Right lung (tissue), 5 donors: ENCODE results near the gene ZNF559. TPM values are rescaled to one million over a fixed set of nuclear protein-coding genes. Genes with fewer than 3 reads are reported as not detected.

Experiments
- DNase-seq, 2 donors: peaks; one replicate each; pipeline ENCODE4 v3.0.0-alpha.2; 2013
- polyA plus RNA-seq, 5 donors: library from polyadenylated mRNA; unstranded; fragments of 120-200 nt; gene quantifications; one replicate each; pipeline versions ENCODE4 v1.2.1 to v1.2.3, GENCODE V29; 2013; ENCODE audit warnings: inconsistent platforms in 1 of 5, low replicate concordance in 1 of 5; ENCODE audit not compliant: insufficient read length in 5 of 5, insufficient read depth in 1 of 5

Gene ZNF559
- polyA plus RNA-seq, 5 donors: 61.9 to 87.0 (median 72.3) TPM

DNA sequence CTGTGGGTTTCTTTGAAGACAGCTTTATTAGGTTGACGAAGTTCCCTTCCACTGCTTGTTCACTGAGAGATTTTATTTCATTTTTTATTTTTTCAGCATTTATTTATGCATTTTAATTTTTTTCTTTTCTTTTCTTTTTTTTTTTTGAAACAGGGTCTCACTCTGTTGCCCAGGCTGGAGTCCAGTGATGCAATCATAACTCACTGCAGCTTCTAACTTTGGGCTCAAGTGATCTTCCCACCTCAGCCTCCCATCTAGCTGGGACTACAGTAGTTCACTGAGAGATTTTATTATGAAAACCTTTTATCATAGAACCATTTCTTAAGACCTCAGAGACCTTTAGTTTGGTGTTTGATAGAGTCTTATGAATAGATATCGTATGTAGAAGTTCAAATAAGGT, 28.5 kb downstream of the ZNF559 start:
- DNase-seq: no peak

DNA sequence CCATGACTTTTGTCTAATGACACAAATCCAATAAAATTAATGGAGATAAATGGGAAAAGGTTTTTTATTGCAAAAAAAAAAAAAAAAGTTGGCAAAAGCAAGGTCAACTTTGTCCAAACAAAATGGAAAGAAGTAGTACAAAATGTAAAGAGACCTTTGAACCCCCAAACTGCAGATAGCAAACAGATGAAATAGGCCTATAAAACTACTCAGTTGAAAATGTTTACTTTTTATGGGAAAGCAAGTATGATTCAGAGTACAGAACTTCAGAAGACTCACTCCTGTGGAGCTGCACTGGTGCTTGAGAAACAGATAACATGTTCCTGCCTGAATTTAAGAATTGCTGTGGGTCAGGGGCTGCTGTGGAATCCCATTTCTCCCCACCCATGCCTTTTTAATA, 29.0 kb downstream of the ZNF559 start:
- DNase-seq: no peak

DNA sequence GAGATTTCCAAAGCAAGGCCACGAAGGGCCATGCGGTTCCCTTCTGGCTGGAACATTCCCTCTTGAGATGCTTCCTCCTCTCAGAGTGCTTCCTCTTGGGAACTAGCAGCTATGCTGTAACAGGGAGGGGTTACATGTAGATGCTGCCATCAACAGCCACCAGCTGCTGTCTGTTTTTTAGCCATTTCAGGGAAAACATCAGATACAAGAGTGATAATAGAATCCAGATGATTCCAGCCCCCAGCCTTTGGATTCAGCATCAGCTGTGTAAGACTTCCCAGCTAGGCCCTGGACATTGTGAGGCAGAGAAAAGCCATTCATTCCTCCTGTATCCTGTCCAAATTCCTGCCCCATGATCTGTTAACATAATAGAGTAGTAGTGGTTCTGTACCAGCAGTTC, 30.7 kb downstream of the ZNF559 start:
- no peak for DNase-seq

DNA sequence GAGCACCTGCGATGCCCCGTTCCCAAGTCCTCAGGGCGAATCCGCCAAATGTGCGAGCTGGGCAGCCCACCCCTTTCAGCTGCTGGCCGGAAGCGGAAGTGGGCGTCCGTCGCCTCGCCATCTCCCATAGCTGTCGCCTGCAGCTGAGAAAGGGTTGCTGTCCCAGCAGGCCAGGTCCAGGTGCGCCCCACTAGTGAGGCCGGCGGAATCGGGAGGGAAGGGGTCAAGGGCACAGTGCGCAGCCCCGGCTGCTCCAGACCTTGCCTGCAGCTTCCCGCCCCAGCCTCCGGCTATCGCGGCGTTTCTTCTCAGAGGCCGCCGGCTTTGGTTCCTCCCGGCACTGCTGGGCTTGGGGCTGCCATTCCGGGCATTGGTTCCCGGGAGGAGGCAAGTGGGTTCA, 38.9 kb downstream of the ZNF559 start, which contains the start of gene ZNF177:
Gene ZNF177 (plus strand): TSS at position 109 of the 400 bp plus-strand sequence. CDS start 15,299 bp downstream, outside the sequence.
- DNase-seq: peak; percentile 25 to 35

DNA sequence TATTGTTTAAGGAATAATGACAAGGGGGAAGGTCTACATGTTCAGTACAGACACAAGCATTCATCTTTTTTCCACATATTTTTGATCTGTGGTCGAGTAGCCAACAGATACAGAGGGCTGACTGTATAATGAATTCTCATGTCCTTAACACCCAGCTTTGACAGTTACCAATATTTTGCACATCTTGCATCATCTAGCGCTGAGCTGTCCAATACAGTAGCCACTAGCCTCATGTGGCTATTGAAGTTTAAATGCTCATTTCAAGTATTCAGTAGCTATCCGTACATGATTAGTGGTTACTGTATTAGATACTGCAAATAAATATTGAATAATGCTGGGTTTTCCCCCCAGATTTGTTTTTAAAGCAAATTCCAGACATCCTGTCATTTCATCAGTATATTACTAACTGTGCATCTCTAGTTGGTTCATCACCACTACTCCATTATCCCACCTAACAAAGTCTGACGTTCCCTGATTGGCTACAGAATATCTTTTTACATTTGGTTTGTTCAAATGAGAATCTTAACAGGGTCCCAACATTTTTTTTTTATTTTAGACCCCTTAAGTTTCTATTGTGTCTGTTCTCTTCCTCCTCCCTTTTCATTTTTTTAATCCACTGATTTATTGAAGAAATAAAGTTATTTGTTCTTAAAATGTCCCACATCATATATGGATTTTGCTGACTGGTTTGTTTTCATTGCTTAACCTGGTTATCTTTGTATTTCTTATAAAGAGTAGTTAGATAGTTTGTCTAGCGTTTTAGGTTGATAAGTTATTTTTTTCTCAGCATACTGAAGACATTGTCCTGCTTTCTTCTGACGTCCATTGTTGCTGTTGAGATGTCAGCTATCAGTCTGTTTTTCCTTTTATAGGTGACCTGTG, 47.0 kb downstream of the ZNF559 start:
- DNase-seq: no peak

DNA sequence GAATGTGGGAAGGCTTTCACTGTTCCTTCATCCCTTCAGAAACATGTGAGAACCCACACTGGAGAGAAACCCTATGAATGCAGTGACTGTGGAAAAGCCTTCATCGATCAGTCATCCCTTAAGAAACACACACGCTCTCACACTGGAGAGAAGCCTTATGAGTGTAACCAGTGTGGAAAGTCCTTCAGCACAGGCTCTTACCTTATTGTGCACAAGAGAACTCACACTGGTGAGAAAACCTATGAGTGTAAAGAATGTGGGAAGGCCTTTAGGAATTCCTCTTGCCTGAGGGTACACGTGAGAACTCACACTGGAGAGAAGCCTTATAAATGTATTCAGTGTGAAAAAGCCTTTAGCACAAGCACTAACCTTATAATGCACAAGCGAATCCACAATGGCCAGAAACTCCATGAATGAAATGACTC, 57.4 kb downstream of the ZNF559 start:
- no peak for DNase-seq

Other genes starting within 250 kb of the ZNF559 start
- under 1 TPM in 2 of 5 donors, not detected in 3; 0.04 to 0.12 TPM for gene OR1M1, start 237.1 kb upstream of the ZNF559 start, polyA plus RNA-seq
- under 1 TPM in 4 of 5 donors, not detected in 1; 0.04 to 0.08 (median 0.05) TPM for gene OR7G2, start 216.7 kb upstream of the ZNF559 start, polyA plus RNA-seq
- not detected for gene OR7G1, start 208.4 kb upstream of the ZNF559 start, polyA plus RNA-seq
- gene OR7G3, start 197.2 kb upstream of the ZNF559 start, polyA plus RNA-seq: not detected
- 10 to 100 TPM; 26.6 to 32.8 (median 32.0) TPM for gene ZNF317, start 183.8 kb upstream of the ZNF559 start, polyA plus RNA-seq
- gene OR7D2, start 145.2 kb upstream of the ZNF559 start, polyA plus RNA-seq: 1 to 10 TPM in 1 of 5 donors, under 1 TPM in 4; 0.05 to 2.0 (median 0.12) TPM
- under 1 TPM; 0.04 to 0.10 (median 0.06) TPM for gene OR7D4, start 104.6 kb upstream of the ZNF559 start, polyA plus RNA-seq
- gene OR7E24, start 73.2 kb upstream of the ZNF559 start, polyA plus RNA-seq: not detected
- gene ZNF699, start 14.3 kb upstream of the ZNF559 start, polyA plus RNA-seq: 1 to 10 TPM; 4.0 to 8.5 (median 7.1) TPM
- gene ZNF177, start 38.8 kb downstream of the ZNF559 start, polyA plus RNA-seq: 10 to 100 TPM; 11.8 to 18.4 (median 15.6) TPM
- 10 to 100 TPM; 34.4 to 94.5 (median 44.7) TPM for gene ZNF266, start 111.4 kb downstream of the ZNF559 start, polyA plus RNA-seq
- under 1 TPM; 0.21 to 0.41 (median 0.26) TPM for gene ZNF560, start 174.4 kb downstream of the ZNF559 start, polyA plus RNA-seq
- gene ZNF426, start 214.5 kb downstream of the ZNF559 start, polyA plus RNA-seq: 10 to 100 TPM; 12.8 to 27.7 (median 22.3) TPM